ENCODE results near the gene MTF2. TPM values are rescaled to one million over a fixed set of nuclear protein-coding genes. Genes with fewer than 3 reads are reported as not detected.

Gene MTF2
- total and polyA plus RNA-seq, 4 donors = 3.2 to 17.8 (median 12.6) TPM

- Histone ChIP-seq H3K27ac (ENCODE audit: low read depth in 1 of 2, low read length in 2 of 2) (no peak overlapping the region), H3K9ac (ENCODE audit: low read depth in 1 of 2, low read length in 2 of 2) (no peak overlapping the region), H3K9me3 (ENCODE audit: control insufficient read depth in 4 of 4, low read length in 3 of 4) (no peaks in the 10 kb centered on the region), H3K4me1 (ENCODE audit: control insufficient read depth in 4 of 4, insufficient read depth in 4 of 4, low read length in 3 of 4) (no peaks in the 10 kb centered on the region), H3K27me3 (ENCODE audit: control insufficient read depth in 4 of 4, insufficient read depth in 4 of 4, low read length in 3 of 4) (no peaks in the 10 kb centered on the region), H3K36me3 (ENCODE audit: control insufficient read depth in 4 of 4, insufficient read depth in 3 of 4, low read depth in 1 of 4, low read length in 3 of 4) (peaks cover 6 to 49% (median 32%) of the 10 kb centered on the region in 4 donors), H3K4me3 (ENCODE audit: low read depth in 1 of 3, low read length in 3 of 3) (no peak overlapping the region)
- no peak for DNase-seq (ENCODE audit: low spot score)
- TF ChIP-seq HNF4G (IDR thresholded peaks at IDR 0.05) (no peak), NR2F2 (IDR thresholded peaks at IDR 0.05) (no peak), FOXA2 (IDR thresholded peaks at IDR 0.05) (no peak), YY1 (IDR thresholded peaks at IDR 0.05) (no peak), HNF4A (conservative IDR thresholded peaks at IDR 0.05) (no peak)
- TF ChIP-seq, protein P1, sequence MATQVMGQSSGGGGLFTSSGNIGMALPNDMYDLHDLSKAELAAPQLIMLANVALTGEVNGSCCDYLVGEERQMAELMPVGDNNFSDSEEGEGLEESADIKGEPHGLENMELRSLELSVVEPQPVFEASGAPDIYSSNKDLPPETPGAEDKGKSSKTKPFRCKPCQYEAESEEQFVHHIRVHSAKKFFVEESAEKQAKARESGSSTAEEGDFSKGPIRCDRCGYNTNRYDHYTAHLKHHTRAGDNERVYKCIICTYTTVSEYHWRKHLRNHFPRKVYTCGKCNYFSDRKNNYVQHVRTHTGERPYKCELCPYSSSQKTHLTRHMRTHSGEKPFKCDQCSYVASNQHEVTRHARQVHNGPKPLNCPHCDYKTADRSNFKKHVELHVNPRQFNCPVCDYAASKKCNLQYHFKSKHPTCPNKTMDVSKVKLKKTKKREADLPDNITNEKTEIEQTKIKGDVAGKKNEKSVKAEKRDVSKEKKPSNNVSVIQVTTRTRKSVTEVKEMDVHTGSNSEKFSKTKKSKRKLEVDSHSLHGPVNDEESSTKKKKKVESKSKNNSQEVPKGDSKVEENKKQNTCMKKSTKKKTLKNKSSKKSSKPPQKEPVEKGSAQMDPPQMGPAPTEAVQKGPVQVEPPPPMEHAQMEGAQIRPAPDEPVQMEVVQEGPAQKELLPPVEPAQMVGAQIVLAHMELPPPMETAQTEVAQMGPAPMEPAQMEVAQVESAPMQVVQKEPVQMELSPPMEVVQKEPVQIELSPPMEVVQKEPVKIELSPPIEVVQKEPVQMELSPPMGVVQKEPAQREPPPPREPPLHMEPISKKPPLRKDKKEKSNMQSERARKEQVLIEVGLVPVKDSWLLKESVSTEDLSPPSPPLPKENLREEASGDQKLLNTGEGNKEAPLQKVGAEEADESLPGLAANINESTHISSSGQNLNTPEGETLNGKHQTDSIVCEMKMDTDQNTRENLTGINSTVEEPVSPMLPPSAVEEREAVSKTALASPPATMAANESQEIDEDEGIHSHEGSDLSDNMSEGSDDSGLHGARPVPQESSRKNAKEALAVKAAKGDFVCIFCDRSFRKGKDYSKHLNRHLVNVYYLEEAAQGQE (IDR thresholded peaks at IDR 0.05) = no peak
Observed at GRCh38 chr1:93154898-93155297, 75.8 kb downstream of the MTF2 start.

DNA sequence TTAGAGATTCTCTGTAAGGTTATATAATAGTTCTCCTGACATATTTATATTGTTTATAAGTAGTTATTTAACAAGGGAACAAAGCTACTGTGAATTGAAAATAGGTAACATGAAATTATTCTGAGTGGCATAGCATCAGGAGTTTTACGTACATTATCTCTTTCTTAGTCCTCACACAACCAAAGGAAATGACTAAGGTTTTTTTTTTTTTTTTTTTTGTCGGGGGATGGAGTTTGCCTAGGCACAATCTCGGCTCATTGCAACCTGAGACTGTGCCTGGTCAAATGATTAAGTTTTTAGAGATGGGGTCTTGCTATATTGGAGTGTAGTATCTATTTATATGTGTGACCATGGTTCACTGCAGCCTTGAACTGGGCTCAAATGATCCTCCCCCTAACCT is 76.3 kb downstream of the MTF2 start:
- Histone ChIP-seq H3K4me1 (ENCODE audit: control insufficient read depth in 4 of 4, insufficient read depth in 4 of 4, low read length in 3 of 4) (no peaks in the 10 kb centered on the region), H3K9ac (ENCODE audit: low read depth in 1 of 2, low read length in 2 of 2) (no peak overlapping the region), H3K36me3 (ENCODE audit: control insufficient read depth in 4 of 4, insufficient read depth in 3 of 4, low read depth in 1 of 4, low read length in 3 of 4) (peaks cover 6 to 46% (median 32%) of the 10 kb centered on the region in 4 donors), H3K9me3 (ENCODE audit: control insufficient read depth in 4 of 4, low read length in 3 of 4) (no peaks in the 10 kb centered on the region), H3K27ac (ENCODE audit: low read depth in 1 of 2, low read length in 2 of 2) (no peak overlapping the region), H3K4me3 (ENCODE audit: low read depth in 1 of 3, low read length in 3 of 3) (no peak overlapping the region), H3K27me3 (ENCODE audit: control insufficient read depth in 4 of 4, insufficient read depth in 4 of 4, low read length in 3 of 4) (no peaks in the 10 kb centered on the region)
- TF ChIP-seq RAD21 (IDR thresholded peaks at IDR 0.05) = no peak
- TF ChIP-seq JUND (IDR thresholded peaks at IDR 0.05) = no peak
- no peak for TF ChIP-seq YY1 (IDR thresholded peaks at IDR 0.05)
- TF ChIP-seq RXRA (IDR thresholded peaks at IDR 0.05) = no peak
- TF ChIP-seq ZBTB33 (IDR thresholded peaks at IDR 0.05) = no peak
- TF ChIP-seq, protein P2, sequence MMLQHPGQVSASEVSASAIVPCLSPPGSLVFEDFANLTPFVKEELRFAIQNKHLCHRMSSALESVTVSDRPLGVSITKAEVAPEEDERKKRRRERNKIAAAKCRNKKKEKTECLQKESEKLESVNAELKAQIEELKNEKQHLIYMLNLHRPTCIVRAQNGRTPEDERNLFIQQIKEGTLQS (IDR thresholded peaks at IDR 0.05) = no peak
- no peak for TF ChIP-seq FOXA1 (IDR thresholded peaks at IDR 0.05)
- no peak for TF ChIP-seq NR2F2 (IDR thresholded peaks at IDR 0.05)
- TF ChIP-seq FOXA2 (IDR thresholded peaks at IDR 0.05) = no peak
- TF ChIP-seq GABPA (IDR thresholded peaks at IDR 0.05 in 1 of 2, conservative IDR thresholded peaks at IDR 0.05 in 1 of 2) = no peak
- no peak for TF ChIP-seq EGR1 (IDR thresholded peaks at IDR 0.05; ENCODE audit: low read depth in 2 of 2)
- no peak for TF ChIP-seq SP1 (IDR thresholded peaks at IDR 0.05)
- TF ChIP-seq TAF1 (conservative IDR thresholded peaks at IDR 0.05) = no peak
- TF ChIP-seq HNF4G (IDR thresholded peaks at IDR 0.05) = no peak
- TF ChIP-seq, protein P1 (IDR thresholded peaks at IDR 0.05) = no peak
- no peak for TF ChIP-seq HNF4A (conservative IDR thresholded peaks at IDR 0.05)
- no peak for TF ChIP-seq MAX (IDR thresholded peaks at IDR 0.05)
- TF ChIP-seq CTCF (IDR thresholded peaks at IDR 0.05; ENCODE audit: low read depth, low read length, missing input control) = no peak
- WGBS = 72% methylated on average over 3 of the region's 3 CpGs
- DNase-seq (ENCODE audit: low spot score) = no peak

Measured in liver (tissue), 9 donors.